Natural killer cell (primary cell): ENCODE results near the gene DAPK1. TPM values are rescaled to one million over a fixed set of nuclear protein-coding genes. Genes with fewer than 3 reads are reported as not detected.

ENCODE experiments used
- ATAC-seq, 3 donors: fragments of 150-1000 bp in 2 of 3; fragments of 200-7000 bp in 1 of 3; cut with Tn5 transposase; 1 replicate in 1 of 3; 2 replicates in 2 of 3; pipeline ENCODE4 v1.10.0; 2021; ENCODE audit warnings: mild to moderate bottlenecking in 2 of 3, moderate library complexity in 2 of 3
- DNase-seq, 2 donors: peaks; one replicate each; pipeline versions ENCODE4 v3.0.0 to v3.0.0-alpha.2; 2013 to 2021; ENCODE audit warnings: mixed read lengths in 1 of 2
- H3K27ac ChIP-seq: one replicate; pipeline ENCODE4 v1.5.1; 2013; ENCODE audit warnings: mild to moderate bottlenecking, low read length
- H3K27me3 ChIP-seq: one replicate; pipeline ENCODE4 v1.6.1; 2013; ENCODE audit warnings: low read length; ENCODE audit not compliant: control insufficient read depth, insufficient read depth
- H3K36me3 ChIP-seq: one replicate; pipeline ENCODE4 v1.6.1; 2013; ENCODE audit warnings: low read length; ENCODE audit not compliant: control insufficient read depth, insufficient read depth
- H3K4me1 ChIP-seq: one replicate; pipeline ENCODE4 v1.6.1; 2013; ENCODE audit warnings: low read length; ENCODE audit not compliant: control insufficient read depth, insufficient read depth
- H3K4me3 ChIP-seq: one replicate; pipeline ENCODE4 v1.5.1; 2013; ENCODE audit warnings: low read length
- H3K9me3 ChIP-seq: one replicate; pipeline ENCODE4 v1.6.1; 2013; ENCODE audit warnings: low read length; ENCODE audit not compliant: control insufficient read depth, insufficient read depth
- H3K27ac Mint-ChIP-seq, 2 donors: one replicate each; pipeline ENCODE4 v1.8.0; 2022; ENCODE audit warnings: mild to moderate bottlenecking in 2 of 2, mixed read lengths in 2 of 2, moderate library complexity in 1 of 2
- H3K27me3 Mint-ChIP-seq, 2 donors: one replicate each; pipeline ENCODE4 v1.8.0; 2022; ENCODE audit warnings: low read depth in 2 of 2, mixed read lengths in 2 of 2
- H3K36me3 Mint-ChIP-seq: one replicate; pipeline ENCODE4 v1.8.0; 2022; ENCODE audit warnings: mixed read lengths
- H3K4me1 Mint-ChIP-seq, 2 donors: one replicate each; pipeline ENCODE4 v1.8.0; 2022; ENCODE audit warnings: mixed read lengths in 2 of 2
- H3K4me3 Mint-ChIP-seq: one replicate; pipeline ENCODE4 v1.8.0; 2022; ENCODE audit warnings: mild to moderate bottlenecking, moderate library complexity, mixed read lengths
- H3K9me3 Mint-ChIP-seq, 2 donors: one replicate each; pipeline ENCODE4 v1.8.0; 2022; ENCODE audit warnings: mixed read lengths in 2 of 2
- CTCF ChIP-seq: fragments of 200-600 bp; IDR thresholded peaks from one replicate; pipeline ENCODE4 v1.8.0; 2022; ENCODE audit warnings: antibody characterized with exemption
- WGBS: methylation state at CpG from one replicate; pipeline ENCODE4 v1.1.7; 2013; ENCODE audit warnings: missing lambda C conversion rate; ENCODE audit not compliant: insufficient coverage; 5-methylcytosine and 5-hydroxymethylcytosine counted together
- intact Hi-C: fragments of 100-400 bp; cut with micrococcal nuclease; formaldehyde crosslinking; loops from one replicate; pipeline ENCODE4 v1.14.2; 2022
- total RNA-seq, 4 donors: library from RNA; stranded (reverse); fragments of 120-200 nt in 1 of 4; gene quantifications; one replicate each; pipeline versions ENCODE4 v1.2.3 to v1.2.4, GENCODE V29; 2013 to 2022

Gene DAPK1
- total RNA-seq, 3 donors from 2014 or later (not counting 1 experiment from before 2014, with no cell fraction given) = 12.2 to 26.5 (median 22.7) TPM

GRCh38 chr9:87515006-87515405, 17.3 kb downstream of the DAPK1 start:
- Mint-ChIP-seq H3K4me3 (no peak overlapping the region), H3K27ac (no peak overlapping the region), H3K36me3 (no peaks in the 10 kb centered on the region), H3K9me3 (no peaks in the 10 kb centered on the region), H3K27me3 (peaks cover 0 to 5% of the 10 kb centered on the region in 2 donors), H3K4me1 (peaks cover 3% of the 10 kb centered on the region in 2 donors)
- DNase-seq = no peak
- Histone ChIP-seq H3K4me1 (peaks cover 15% of the 10 kb centered on the region), H3K4me3 (no peak overlapping the region), H3K27me3 (no peaks in the 10 kb centered on the region), H3K36me3 (no peaks in the 10 kb centered on the region), H3K27ac (no peak overlapping the region), H3K9me3 (no peaks in the 10 kb centered on the region)
- intact Hi-C loops = no loop called here
- 57% methylated on average over 1 of the region's 2 CpGs for WGBS
- ATAC-seq = no peak
- no peak for TF ChIP-seq CTCF

- Mint-ChIP-seq H3K9me3 (no peaks in the 10 kb centered on the region), H3K27ac (peak overlapping the region in 1 of 2 donors; percentile 27), H3K27me3 (peaks cover 0 to 5% of the 10 kb centered on the region in 2 donors), H3K4me3 (no peak overlapping the region), H3K36me3 (no peaks in the 10 kb centered on the region), H3K4me1 (peaks cover 8 to 9% of the 10 kb centered on the region in 2 donors)
- no peak for TF ChIP-seq CTCF
- Histone ChIP-seq H3K4me1 (peaks cover 15% of the 10 kb centered on the region), H3K9me3 (no peaks in the 10 kb centered on the region), H3K27ac (no peak overlapping the region), H3K27me3 (no peaks in the 10 kb centered on the region), H3K36me3 (no peaks in the 10 kb centered on the region), H3K4me3 (no peak overlapping the region)
- ATAC-seq (no peak), DNase-seq (no peak)
- WGBS = 77% methylated on average over 9 of the region's 9 CpGs
- intact Hi-C loops = no loop called here
These were observed 18.0 kb downstream of the DAPK1 start for GRCh38 chr9:87515588-87516221.

GRCh38 chr9:87516222-87516925, 18.7 kb downstream of the DAPK1 start:
- no peaks in the 10 kb centered on the region for H3K9me3 Mint-ChIP-seq
- H3K36me3 ChIP-seq = no peaks in the 10 kb centered on the region
- H3K9me3 ChIP-seq = no peaks in the 10 kb centered on the region
- H3K4me3 Mint-ChIP-seq = no peak overlapping the region
- H3K36me3 Mint-ChIP-seq = no peaks in the 10 kb centered on the region
- peak overlapping the region in 1 of 2 donors; percentile 27 for H3K27ac Mint-ChIP-seq
- peaks cover 8 to 9% of the 10 kb centered on the region in 2 donors for H3K4me1 Mint-ChIP-seq
- H3K27me3 Mint-ChIP-seq = peaks cover 0 to 5% of the 10 kb centered on the region in 2 donors
- peak in 1 of 2 donors; percentile 3 for DNase-seq
- peak in 1 of 3 donors; percentile 63 for ATAC-seq
- no peak overlapping the region for H3K27ac ChIP-seq
- no peaks in the 10 kb centered on the region for H3K27me3 ChIP-seq
- intact Hi-C loops = no loop called here
- no peak overlapping the region for H3K4me3 ChIP-seq
- H3K4me1 ChIP-seq = peaks cover 15% of the 10 kb centered on the region
- no peak for TF ChIP-seq CTCF
- WGBS = 54% methylated on average over 12 of the region's 12 CpGs
